Muscle of leg (tissue), 11 donors: ENCODE results near the gene MAU2. TPM values are rescaled to one million over a fixed set of nuclear protein-coding genes. Genes with fewer than 3 reads are reported as not detected.

Source experiments
- DNase-seq: peaks from one replicate; pipeline ENCODE4 v3.0.0; 2013
- H3K27ac ChIP-seq: one replicate; pipeline ENCODE4 v1.5.1; 2013; ENCODE audit warnings: mild to moderate bottlenecking, low read length, control low read depth
- H3K27me3 ChIP-seq: one replicate; pipeline ENCODE4 v1.6.1; 2013; ENCODE audit warnings: low read length; ENCODE audit not compliant: control insufficient read depth, insufficient read depth
- H3K36me3 ChIP-seq: one replicate; pipeline ENCODE4 v1.6.1; 2013; ENCODE audit warnings: low read length; ENCODE audit not compliant: control insufficient read depth, insufficient read depth
- H3K4me1 ChIP-seq: one replicate; pipeline ENCODE4 v1.6.1; 2013; ENCODE audit warnings: low read length; ENCODE audit not compliant: control insufficient read depth, insufficient read depth
- H3K4me3 ChIP-seq: one replicate; pipeline ENCODE4 v1.5.1; 2013; ENCODE audit warnings: low read length, control low read depth
- H3K9me3 ChIP-seq: replicated peaks from 2 replicates; pipeline ENCODE4 v1.6.1; 2013; ENCODE audit warnings: low read depth, low read length; ENCODE audit not compliant: control insufficient read depth
- WGBS: methylation state at CpG from one replicate; pipeline ENCODE4 v1.1.5; 2013; ENCODE audit warnings: missing lambda C conversion rate; ENCODE audit not compliant: insufficient coverage; 5-methylcytosine and 5-hydroxymethylcytosine counted together
- polyA plus RNA-seq, 8 donors: library from polyadenylated mRNA; unstranded; fragments of 120-200 nt; gene quantifications; one replicate each; pipeline versions ENCODE4 v1.2.1 to v1.2.3, GENCODE V29; 2013; ENCODE audit warnings: inconsistent platforms in 1 of 8, low replicate concordance in 1 of 8; ENCODE audit not compliant: insufficient read length in 8 of 8, insufficient read depth in 1 of 8
- total RNA-seq: library from RNA; stranded (reverse); fragments of 120-200 nt; gene quantifications from one replicate; pipeline ENCODE4 v1.2.4, GENCODE V29; 2013

Gene MAU2
- total and polyA plus RNA-seq, 9 donors, result 28.9 to 67.8 (median 40.4) TPM

DNA sequence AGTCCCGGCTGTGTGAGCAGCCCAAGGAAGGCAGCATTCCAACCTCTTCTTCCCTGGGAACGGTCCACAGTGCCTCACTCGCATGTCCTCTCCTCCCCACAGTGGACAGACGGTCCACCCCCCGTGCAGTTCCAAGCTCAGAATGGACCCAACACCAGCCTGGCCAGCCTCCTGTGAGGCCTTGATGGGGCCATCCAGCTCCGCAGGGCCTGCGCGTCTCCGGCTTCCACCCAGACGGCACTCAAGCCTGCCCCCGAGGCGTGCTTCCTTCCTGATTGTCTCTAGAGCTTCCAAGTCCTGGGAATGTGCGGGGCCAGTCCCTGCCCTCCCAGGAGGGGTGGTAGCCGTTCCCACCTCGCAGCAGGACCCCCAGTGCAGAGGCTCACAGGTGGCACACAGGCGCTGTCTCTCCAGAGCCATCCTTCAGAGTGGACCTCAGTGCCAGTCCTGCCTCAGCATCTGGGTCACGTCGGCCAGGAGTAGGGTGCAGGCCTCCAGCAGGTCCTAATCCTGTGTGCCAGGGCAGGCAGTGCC lies 35.0 kb downstream of the MAU2 start:
- Histone ChIP-seq H3K27me3 (no peaks in the 10 kb centered on the region), H3K27ac (no peak overlapping the region), H3K4me3 (no peak overlapping the region), H3K4me1 (peaks cover 2% of the 10 kb centered on the region), H3K36me3 (peaks cover 77% of the 10 kb centered on the region), H3K9me3 (no peaks in the 10 kb centered on the region)
- DNase-seq, result no peak
- 86% methylated on average over 15 of the region's 18 CpGs for WGBS

- Histone ChIP-seq H3K4me1 (peaks cover 9% of the 10 kb centered on the region), H3K27me3 (no peaks in the 10 kb centered on the region), H3K4me3 (no peak overlapping the region), H3K9me3 (no peaks in the 10 kb centered on the region), H3K36me3 (peaks cover 69% of the 10 kb centered on the region), H3K27ac (no peak overlapping the region)
- DNase-seq, result no peak
- WGBS, result 90% methylated on average over 6 of the region's 11 CpGs
These were observed 35.9 kb downstream of the MAU2 start for GRCh38 chr19:19356500-19356899.

- Histone ChIP-seq H3K4me1 (peaks cover 9% of the 10 kb centered on the region), H3K4me3 (no peak overlapping the region), H3K36me3 (peaks cover 65% of the 10 kb centered on the region), H3K27me3 (no peaks in the 10 kb centered on the region), H3K27ac (no peak overlapping the region), H3K9me3 (no peaks in the 10 kb centered on the region)
- no peak for DNase-seq
- WGBS, result 94% methylated on average over 6 of the region's 13 CpGs
These were observed 36.4 kb downstream of the MAU2 start for GRCh38 chr19:19356901-19357566.

DNA sequence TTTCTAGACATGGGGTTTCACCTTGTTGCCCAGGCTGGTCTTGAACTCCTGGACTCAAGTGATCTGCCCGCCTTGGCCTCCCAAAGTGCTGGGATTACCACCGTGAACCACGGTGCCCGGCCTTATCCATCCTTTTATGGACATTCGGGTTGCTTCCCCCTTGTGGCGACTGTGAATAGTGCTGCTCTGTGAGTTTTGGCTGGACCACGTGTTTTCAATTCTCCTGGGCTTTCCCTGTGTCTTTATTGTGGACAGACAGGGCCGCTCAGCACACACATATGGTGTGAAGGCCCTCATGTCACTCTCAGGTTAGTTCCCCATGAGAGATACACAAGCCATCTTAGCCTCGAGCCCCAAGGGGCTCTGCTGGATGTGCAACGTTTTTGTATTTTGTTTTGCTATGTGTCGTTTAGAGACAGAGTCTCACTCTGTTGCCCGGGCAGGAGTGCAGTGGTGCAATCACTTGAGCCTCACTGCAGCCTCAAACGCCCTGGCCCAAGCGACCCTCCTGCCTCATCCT lies 40.5 kb downstream of the MAU2 start:
- 5% methylated on average over 7 of the region's 14 CpGs for WGBS
- Histone ChIP-seq H3K27me3 (no peaks in the 10 kb centered on the region), H3K9me3 (no peaks in the 10 kb centered on the region), H3K4me1 (peaks cover 11% of the 10 kb centered on the region), H3K27ac (no peak overlapping the region), H3K36me3 (peaks cover 24% of the 10 kb centered on the region), H3K4me3 (no peak overlapping the region)
- DNase-seq, result peak; percentile 88

- DNase-seq, result no peak
- H3K4me1 ChIP-seq, result peaks cover 13% of the 10 kb centered on the region
- no peak overlapping the region for H3K4me3 ChIP-seq
- no peaks in the 10 kb centered on the region for H3K9me3 ChIP-seq
- WGBS, result 100% methylated on average over 2 of the region's 4 CpGs
- peaks cover 15% of the 10 kb centered on the region for H3K36me3 ChIP-seq
- H3K27me3 ChIP-seq, result no peaks in the 10 kb centered on the region
- no peak overlapping the region for H3K27ac ChIP-seq
These were observed 41.4 kb downstream of the MAU2 start for GRCh38 chr19:19362075-19362474.

DNA sequence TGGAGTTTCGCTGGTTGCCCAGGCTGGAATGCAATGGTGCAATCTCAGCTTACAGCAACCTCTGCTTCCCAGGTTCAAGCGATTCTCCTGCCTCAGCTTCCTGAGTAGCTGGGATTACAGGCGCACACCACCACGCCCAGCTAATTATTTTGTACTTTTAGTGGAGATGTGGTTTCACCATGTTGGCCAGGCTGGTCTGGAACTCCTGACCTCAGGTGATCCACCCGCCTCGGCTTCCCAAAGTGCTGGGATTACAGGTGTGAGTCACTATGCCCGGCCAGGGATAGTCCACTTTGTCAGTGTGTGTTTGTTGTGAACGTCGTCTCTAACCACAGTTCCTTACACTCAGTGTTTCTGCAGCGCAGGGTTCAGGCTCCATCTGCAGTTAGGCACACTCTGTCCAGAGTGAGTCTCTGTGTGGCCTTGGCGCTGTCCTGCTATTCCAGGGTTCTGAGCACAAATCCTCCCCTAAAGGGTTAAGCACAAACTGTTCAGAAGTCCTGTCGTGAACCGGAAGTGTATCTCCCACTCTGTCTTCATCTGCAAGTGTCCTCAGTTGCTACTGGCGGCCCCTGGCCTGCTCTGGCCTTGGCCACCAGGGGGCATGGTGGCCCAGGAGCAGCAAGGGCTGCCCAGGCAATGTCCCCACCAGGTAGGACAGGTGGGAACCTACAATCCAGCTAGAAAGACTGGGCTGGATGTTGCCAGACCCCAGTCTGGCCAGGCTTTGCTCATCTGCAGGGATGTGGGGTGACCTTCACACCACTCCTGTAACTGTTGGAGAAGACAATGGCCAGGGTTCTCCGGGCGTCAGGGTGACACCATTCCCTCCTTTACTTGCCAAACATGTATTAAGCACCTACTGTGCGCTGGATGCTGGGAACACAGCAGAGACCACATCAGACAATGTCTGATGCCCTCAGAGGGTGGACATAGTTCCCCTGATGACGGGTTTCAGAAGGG lies 46.1 kb downstream of the MAU2 start:
- no peaks in the 10 kb centered on the region for H3K9me3 ChIP-seq
- H3K4me1 ChIP-seq, result peaks cover 6% of the 10 kb centered on the region
- H3K27me3 ChIP-seq, result no peaks in the 10 kb centered on the region
- DNase-seq, result peak; percentile 73
- H3K4me3 ChIP-seq, result no peak overlapping the region
- no peak overlapping the region for H3K27ac ChIP-seq
- H3K36me3 ChIP-seq, result no peaks in the 10 kb centered on the region
- WGBS, result 40% methylated on average over 13 of the region's 18 CpGs

DNA sequence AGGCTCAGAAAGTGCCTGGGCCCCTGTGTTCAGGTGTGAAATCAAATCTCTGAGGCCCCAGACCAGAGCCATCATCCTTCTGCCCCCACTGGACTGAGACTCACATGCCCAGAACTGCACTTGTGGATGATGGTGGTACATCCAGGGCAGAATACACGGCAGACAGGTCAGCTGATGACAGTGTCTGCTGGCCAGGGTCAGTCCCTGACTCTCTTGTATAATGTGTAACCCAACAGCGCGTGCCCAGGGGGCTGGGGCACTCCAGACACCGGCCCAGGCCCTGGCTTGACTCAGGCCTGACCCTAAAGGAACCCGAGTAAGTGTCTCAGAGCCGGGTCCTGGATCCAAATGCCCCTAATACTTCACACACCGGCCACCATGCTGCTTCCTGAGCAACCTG lies 47.5 kb downstream of the MAU2 start:
- Histone ChIP-seq H3K27me3 (no peaks in the 10 kb centered on the region), H3K4me3 (no peak overlapping the region), H3K4me1 (peaks cover 8% of the 10 kb centered on the region), H3K9me3 (no peaks in the 10 kb centered on the region), H3K36me3 (no peaks in the 10 kb centered on the region), H3K27ac (no peak overlapping the region)
- WGBS, result 78% methylated on average over 7 of the region's 7 CpGs
- DNase-seq, result no peak

GRCh38 chr19:19371059-19371458 lies 50.4 kb downstream of the MAU2 start:
- Histone ChIP-seq H3K4me1 (peaks cover 6% of the 10 kb centered on the region), H3K27ac (no peak overlapping the region), H3K27me3 (no peaks in the 10 kb centered on the region), H3K9me3 (no peaks in the 10 kb centered on the region), H3K36me3 (no peaks in the 10 kb centered on the region), H3K4me3 (no peak overlapping the region)
- 79% methylated on average over 4 of the region's 8 CpGs for WGBS
- no peak for DNase-seq

- Histone ChIP-seq H3K36me3 (no peaks in the 10 kb centered on the region), H3K4me3 (no peak overlapping the region), H3K27me3 (no peaks in the 10 kb centered on the region), H3K4me1 (peaks cover 6% of the 10 kb centered on the region), H3K27ac (peak overlapping the region; percentile 77), H3K9me3 (no peaks in the 10 kb centered on the region)
- peak; percentile 74 for DNase-seq
- WGBS, result 58% methylated on average over 5 of the region's 8 CpGs
These were observed 52.2 kb downstream of the MAU2 start for GRCh38 chr19:19372656-19373416.
